ENCODE data around the gene MXRA8. TPM values are rescaled to one million over a fixed set of nuclear protein-coding genes. Genes with fewer than 3 reads are reported as not detected.
"Not testable (repeated sequence)": the region's sequence is repeated elsewhere in the genome, so short reads cannot be mapped to it uniquely, and the experiment has no call there.

MXRA8 gene, protein sequence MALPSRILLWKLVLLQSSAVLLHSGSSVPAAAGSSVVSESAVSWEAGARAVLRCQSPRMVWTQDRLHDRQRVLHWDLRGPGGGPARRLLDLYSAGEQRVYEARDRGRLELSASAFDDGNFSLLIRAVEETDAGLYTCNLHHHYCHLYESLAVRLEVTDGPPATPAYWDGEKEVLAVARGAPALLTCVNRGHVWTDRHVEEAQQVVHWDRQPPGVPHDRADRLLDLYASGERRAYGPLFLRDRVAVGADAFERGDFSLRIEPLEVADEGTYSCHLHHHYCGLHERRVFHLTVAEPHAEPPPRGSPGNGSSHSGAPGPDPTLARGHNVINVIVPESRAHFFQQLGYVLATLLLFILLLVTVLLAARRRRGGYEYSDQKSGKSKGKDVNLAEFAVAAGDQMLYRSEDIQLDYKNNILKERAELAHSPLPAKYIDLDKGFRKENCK
- 1 to 10 TPM; 1.6 to 3.0 TPM for total RNA-seq

DNA sequence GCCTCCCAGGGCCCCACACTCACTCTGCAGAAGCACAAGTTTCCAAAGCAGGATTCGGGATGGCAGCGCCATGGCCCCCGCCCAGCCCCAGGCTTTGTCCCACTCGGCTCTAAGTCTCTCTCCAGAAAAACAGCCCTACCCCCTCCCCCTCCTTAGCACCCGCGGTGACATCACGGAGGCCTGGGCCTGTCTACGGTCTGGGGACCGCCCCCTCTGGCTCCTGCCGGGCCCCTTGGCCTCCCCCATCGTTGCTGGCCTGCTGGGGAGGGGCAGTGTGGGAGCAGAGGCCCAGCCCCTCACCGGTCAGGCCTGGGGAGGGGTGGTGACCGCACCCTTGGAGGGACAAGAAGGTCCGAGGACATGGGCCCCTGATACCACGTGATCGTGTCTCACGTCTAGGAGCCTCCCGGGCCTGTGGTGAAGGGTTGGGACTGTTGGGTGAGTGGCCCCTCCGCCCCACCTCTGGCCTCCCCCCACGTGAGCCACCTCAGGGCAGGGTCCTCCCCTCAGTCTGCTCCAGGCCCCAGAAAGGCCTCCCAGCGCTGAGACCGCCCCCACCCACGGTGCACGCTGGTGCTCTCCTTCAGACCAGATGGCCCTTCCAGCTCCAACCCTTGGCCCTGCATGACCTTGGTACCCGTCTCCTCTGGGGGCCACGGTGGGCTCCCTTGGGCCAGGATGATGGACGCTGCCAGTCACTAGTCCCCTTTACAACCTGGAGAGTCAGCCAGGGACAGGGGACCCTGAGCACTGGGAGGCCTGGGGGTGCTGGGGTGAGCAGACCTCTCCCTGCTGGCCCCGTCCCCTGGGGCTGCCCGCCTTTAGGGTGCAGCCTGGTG lies at the start of gene MXRA8:
MXRA8 (minus strand) TSS at position 123 of the 839 bp plus-strand sequence; CDS start at position 72, 51 bp downstream.
- Mint-ChIP-seq H3K4me1 (ENCODE audit: low read depth) (peaks cover 14% of the 10 kb centered on the region), H3K9me3 (no peaks in the 10 kb centered on the region), H3K27me3 (ENCODE audit: low read depth) (no peaks in the 10 kb centered on the region), H3K36me3 (ENCODE audit: insufficient read depth in 2 of 2) (no peaks in the 10 kb centered on the region), H3K4me3 (peak within 1 kb of the TSS; percentile 16 to 59), H3K27ac (no peak within 1 kb of the TSS)
- no peak for DNase-seq
- ATAC-seq (replicated peaks in 1 of 2), result peak; percentile 49 to 54

DNA sequence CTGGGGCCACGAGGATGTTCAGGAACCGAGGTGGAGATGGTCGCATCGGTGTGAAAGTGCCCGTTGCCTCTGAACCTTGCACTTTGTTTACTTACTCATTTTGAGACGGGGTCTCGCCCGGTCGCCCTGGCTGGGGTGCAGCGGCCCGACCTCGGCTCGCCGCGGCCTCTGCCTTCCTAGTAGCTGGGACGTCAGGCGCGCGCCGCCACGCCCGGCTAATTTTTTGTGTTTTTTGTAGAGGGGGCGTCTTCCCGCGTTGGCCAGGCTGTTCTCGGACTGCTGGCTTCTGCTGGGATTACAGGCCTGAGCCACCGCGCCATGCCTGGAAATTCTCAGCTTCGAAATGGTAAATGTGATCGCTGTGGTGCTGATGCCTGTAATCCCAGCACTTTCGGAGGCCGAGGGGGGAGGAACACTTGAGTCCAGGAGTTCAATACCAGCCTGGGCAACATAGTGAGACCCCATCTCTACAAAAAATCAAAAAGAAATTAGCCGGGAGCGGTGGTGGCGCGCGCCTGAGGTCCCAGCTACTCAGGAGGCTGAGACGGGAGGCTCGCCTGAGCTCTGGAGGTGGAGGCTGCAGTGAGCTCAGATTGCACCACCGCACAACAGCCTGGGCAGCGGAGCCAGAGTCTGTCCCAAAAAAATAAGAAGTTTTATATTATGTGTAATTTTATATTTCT lies 49.4 kb upstream of the MXRA8 start:
- DNase-seq, result peak; percentile 28 to 41
- Mint-ChIP-seq H3K9me3 (no peaks in the 10 kb centered on the region), H3K27ac (peak overlapping the region; percentile 34), H3K4me1 (ENCODE audit: low read depth) (peaks cover 56% of the 10 kb centered on the region), H3K27me3 (ENCODE audit: low read depth) (no peaks in the 10 kb centered on the region), H3K4me3 (peak overlapping the region; percentile 90 to 95), H3K36me3 (ENCODE audit: insufficient read depth in 2 of 2) (peaks cover 4 to 23% of the 10 kb centered on the region in 2 donors)
- peak; percentile 22 to 29 for ATAC-seq (replicated peaks in 1 of 2)

DNA sequence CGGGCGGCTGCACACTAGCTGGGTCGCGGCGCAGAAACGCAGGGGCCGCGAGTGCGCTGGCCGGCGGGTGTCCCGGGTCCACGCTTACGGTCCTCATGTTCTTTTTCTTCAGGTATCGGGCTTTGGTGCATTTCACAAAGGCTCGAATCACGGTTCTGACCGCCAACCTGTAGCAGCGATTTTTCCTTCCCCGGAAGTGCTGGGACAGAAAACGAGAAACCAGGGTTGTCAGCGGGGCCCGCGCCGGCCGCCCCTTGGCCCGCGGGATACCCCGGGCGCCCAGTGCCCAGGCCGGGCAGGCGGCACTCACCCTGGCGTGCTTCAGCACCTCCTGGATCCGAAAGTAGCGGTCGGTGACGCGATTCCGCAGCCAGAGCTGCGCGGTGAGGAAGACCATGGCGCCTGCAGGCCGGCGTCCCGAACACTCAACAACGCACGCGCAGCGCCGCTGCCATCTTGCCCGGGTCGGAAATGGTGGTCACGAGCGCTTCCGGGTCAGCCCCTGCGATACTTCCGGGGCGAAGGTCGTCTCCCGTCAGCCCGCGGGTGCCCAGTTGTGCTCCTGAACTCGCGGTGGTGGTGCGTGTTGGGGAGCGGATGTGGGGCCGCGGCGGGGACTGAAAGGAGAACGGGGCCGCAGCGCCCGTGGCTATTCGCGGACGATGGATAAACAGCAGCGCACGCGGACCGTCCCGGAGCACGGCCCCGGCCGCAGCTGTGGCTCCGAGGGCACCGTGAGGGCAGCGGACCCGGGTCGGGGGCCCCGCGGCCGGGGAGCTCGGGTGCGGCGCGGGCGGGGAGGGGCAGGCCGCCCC lies 48.7 kb upstream of the MXRA8 start, which contains the start of gene MRPL20:
MRPL20 (minus strand) TSS at position 473 of the 815 bp plus-strand sequence; CDS start at position 397, 76 bp downstream.
- peaks cover 4 to 24% of the 10 kb centered on the region in 2 donors for H3K36me3 Mint-ChIP-seq (ENCODE audit: insufficient read depth in 2 of 2)
- H3K9me3 Mint-ChIP-seq, result no peaks in the 10 kb centered on the region
- DNase-seq, result peak; percentile 97
- peak within 1 kb of the TSS; percentile 90 to 95 for H3K4me3 Mint-ChIP-seq
- ATAC-seq (replicated peaks in 1 of 2), result peak; percentile 98
- H3K27me3 Mint-ChIP-seq (ENCODE audit: low read depth), result no peaks in the 10 kb centered on the region
- peaks cover 55% of the 10 kb centered on the region for H3K4me1 Mint-ChIP-seq (ENCODE audit: low read depth)
- H3K27ac Mint-ChIP-seq, result peak within 1 kb of the TSS; percentile 77

DNA sequence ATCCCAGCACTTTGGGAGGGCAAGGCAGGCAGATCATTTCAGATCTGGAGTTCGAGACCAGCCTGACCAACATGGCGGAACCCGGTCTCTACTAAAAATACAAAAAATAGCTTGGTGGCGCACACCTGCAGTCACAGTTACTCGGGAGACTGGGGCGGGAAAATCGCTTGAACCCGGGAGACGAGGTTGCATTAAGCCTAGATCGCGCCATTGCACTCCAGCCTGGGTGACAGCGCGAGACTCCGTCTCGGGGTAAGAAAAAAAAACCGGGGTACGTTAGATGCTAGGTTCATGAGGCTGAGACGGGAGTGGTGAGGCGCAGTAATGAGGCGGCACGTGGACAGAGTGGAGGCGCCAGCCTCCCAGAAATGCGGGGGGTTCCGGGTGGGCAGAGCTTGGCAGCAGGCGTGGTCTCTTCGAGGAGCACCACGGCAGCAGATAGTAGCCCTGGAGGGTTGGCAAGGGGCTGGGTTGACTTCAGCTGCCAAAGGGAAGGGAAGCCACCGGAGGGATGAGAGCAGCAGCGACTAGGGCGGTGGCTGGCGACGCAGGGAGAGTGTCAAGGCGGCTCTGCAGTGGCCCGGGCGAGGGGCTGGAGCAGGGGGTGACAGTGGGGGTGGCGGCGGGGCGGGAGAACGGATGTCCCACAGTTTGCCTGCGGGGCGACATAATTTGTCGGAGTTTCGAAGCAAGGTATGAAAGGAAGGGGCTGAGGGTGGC lies 47.9 kb upstream of the MXRA8 start:
- Mint-ChIP-seq H3K4me3 (peak overlapping the region; percentile 77 to 95), H3K27ac (peak overlapping the region; percentile 77), H3K36me3 (ENCODE audit: insufficient read depth in 2 of 2) (peaks cover 4 to 27% of the 10 kb centered on the region in 2 donors), H3K27me3 (ENCODE audit: low read depth) (no peaks in the 10 kb centered on the region), H3K4me1 (ENCODE audit: low read depth) (peaks cover 62% of the 10 kb centered on the region), H3K9me3 (no peaks in the 10 kb centered on the region)
- ATAC-seq (replicated peaks in 1 of 2) (no peak), DNase-seq (no peak)

DNA sequence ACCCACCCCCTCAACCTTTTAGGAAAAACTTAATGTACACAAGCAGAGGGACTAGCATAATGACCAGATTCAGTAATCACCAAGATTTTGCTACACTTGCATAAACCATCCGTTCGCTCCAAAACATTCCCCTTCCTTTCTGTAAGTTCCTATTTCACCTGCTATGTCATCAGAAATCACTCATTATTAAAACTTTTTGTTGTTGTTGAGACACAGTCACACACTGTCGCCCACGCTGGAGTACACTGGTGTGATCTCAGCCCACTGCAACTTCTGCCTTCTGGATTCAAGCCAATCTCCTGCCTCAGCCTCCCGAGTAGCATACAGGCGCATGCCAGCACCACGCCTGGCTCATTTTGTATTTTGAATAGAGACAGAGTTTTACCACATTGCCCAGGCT lies 45.3 kb upstream of the MXRA8 start:
- H3K27ac Mint-ChIP-seq, result peak overlapping the region; percentile 78
- no peak for ATAC-seq (replicated peaks in 1 of 2)
- peaks cover 12 to 30% of the 10 kb centered on the region in 2 donors for H3K36me3 Mint-ChIP-seq (ENCODE audit: insufficient read depth in 2 of 2)
- no peak for DNase-seq
- peaks cover 61% of the 10 kb centered on the region for H3K4me1 Mint-ChIP-seq (ENCODE audit: low read depth)
- H3K27me3 Mint-ChIP-seq (ENCODE audit: low read depth), result no peaks in the 10 kb centered on the region
- H3K9me3 Mint-ChIP-seq, result no peaks in the 10 kb centered on the region
- H3K4me3 Mint-ChIP-seq, result no peak overlapping the region

DNA sequence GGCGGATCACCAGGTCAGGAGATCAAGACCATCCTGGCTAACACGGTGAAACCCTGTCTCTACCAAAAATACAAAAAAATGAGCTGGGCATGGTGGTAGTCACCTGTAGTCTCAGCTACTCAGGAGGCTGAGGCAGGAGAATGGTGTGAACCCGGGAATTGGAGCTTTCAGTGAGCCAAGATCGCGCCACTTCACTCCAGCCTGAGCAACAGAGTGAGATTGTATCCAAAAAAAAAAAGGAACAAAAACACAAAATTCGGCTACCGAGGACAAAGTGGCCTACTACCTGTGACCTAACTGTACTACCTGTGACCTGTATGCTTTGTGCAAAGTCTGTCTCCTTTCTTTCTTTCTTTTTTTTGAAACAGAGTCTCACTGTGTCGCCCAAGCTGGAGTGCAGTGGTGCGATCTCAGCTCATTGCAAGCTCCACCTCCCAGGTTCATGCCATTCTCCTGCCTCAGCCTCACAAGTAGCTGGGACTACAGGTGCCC lies 44.6 kb upstream of the MXRA8 start:
- peaks cover 60% of the 10 kb centered on the region for H3K4me1 Mint-ChIP-seq (ENCODE audit: low read depth)
- not testable (repeated sequence) for ATAC-seq (replicated peaks in 1 of 2); H3K27me3 Mint-ChIP-seq (ENCODE audit: low read depth); H3K4me3 Mint-ChIP-seq; H3K9me3 Mint-ChIP-seq; DNase-seq
- peak overlapping the region; percentile 78 for H3K27ac Mint-ChIP-seq
- peaks cover 15 to 33% of the 10 kb centered on the region in 2 donors for H3K36me3 Mint-ChIP-seq (ENCODE audit: insufficient read depth in 2 of 2)

DNA sequence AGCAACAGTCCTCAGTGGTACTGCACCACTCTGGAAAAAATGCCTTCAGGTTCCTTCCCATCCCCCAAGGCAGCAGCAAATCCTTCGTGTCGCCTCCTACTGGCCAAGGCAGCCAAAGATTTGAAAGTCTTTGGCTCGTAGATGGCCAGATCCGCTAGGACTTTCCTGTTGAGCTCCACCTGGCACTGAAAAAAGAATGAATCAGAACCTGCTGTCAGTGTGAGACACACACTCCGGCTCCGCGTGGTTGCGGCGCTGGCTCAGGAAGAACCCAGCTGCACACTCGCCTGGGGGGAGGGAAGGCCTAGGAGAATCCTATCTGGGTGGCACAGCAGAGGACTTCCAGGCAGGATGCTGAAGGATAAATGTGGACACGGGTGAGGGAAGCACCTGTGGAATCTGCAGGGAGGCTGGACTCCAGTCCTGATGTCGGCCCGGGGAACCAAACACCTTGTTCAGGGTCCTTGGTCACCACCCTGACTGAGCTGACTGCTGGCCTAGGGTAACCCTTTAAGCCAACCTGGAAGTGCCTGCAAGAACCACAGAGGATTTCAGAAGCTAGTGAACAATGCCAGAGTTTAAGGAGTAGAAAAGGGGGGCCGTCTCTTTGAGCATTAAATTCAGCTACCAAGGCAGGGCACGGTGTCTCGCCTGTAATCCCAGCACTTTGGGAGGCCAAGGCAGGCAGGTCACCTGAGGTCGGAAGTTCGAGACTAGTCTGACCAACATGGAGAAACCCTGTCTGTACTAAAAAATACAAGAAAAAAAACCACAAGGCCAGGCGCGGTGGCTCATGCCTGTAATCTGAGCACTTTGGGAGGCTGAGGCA lies 43.9 kb upstream of the MXRA8 start:
- peak in 1 of 2 donors; percentile 47 for DNase-seq
- Mint-ChIP-seq H3K4me1 (ENCODE audit: low read depth) (peaks cover 67% of the 10 kb centered on the region), H3K27me3 (ENCODE audit: low read depth) (no peaks in the 10 kb centered on the region), H3K9me3 (no peaks in the 10 kb centered on the region), H3K4me3 (no peak overlapping the region), H3K36me3 (ENCODE audit: insufficient read depth in 2 of 2) (peaks cover 15 to 33% of the 10 kb centered on the region in 2 donors), H3K27ac (no peak overlapping the region)
- ATAC-seq (replicated peaks in 1 of 2), result no peak

DNA sequence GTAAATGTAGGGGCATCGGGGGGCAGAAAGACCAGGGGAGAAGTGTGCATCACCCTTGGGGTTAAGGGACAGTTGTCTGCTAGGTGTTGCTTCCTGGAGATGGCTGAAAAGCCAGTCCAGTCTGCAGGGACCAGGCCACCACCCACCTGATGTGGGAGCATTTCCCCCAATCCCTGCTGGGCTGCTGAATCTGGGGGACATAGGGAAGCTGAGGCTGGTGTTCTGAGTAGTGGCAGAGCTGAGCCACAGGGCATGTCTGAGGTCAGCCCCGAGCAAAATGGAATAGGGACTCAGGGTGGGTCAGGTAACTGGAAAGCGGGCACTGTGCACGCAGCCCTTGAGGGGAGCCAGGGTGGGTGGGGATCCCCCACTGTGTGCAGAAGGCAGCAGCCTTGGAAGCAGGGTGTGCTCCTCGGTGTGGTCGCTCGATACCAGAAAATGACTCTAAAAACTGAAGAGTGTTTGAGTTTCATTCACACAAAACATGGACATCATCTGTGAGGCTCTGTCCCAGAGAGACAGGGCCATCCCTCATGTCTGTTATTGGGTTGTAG lies 43.2 kb upstream of the MXRA8 start:
- Mint-ChIP-seq H3K4me3 (peak overlapping the region; percentile 92 to 97), H3K27me3 (ENCODE audit: low read depth) (no peaks in the 10 kb centered on the region), H3K9me3 (no peaks in the 10 kb centered on the region), H3K27ac (peak overlapping the region; percentile 91), H3K36me3 (ENCODE audit: insufficient read depth in 2 of 2) (peaks cover 15 to 31% of the 10 kb centered on the region in 2 donors), H3K4me1 (ENCODE audit: low read depth) (peaks cover 69% of the 10 kb centered on the region)
- no peak for ATAC-seq (replicated peaks in 1 of 2)
- DNase-seq, result no peak

DNA sequence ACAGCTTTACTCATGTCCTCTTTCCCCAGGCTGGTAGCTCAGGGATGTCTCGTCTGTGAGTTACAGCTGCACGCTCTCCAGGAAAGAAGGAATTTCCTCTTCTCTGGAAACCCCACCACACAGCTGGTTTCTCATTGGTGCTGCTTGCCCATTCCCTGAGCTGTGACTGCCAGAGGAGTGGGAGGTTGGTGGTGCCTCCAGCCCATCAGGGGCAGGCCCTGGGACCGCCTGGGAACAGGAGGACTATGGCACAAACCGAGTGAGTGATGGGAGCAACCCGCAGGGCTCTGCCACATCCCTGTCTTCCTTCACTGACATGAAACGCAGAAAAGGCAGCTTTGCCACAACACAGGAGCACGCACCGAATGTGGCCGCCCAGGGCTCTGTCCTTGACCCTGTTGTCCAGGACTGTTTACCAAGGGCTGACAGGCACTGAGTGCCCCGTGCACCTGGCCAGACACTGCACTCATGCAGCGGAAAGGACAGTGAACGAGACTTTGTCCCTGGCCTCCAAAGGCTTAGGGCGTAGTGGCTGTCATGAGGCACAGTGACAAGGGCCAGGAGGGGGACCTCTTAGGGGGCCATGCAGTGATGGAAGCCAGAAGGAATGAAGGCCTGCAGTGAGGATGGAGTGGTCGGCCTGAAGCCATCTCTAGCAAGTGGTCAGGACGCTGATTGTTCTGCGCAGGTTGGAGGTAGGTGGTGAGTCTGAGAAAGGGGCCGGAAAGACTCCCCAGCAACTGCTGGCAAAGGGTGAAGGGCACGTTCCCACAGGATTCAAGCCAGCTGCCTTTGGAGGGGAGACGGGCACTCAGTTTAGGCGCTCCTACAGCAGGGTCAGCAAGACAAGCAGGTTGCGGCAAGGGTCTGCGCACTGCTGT lies 42.5 kb upstream of the MXRA8 start:
- peaks cover 62% of the 10 kb centered on the region for H3K4me1 Mint-ChIP-seq (ENCODE audit: low read depth)
- H3K9me3 Mint-ChIP-seq, result no peaks in the 10 kb centered on the region
- H3K4me3 Mint-ChIP-seq, result peak overlapping the region; percentile 92 to 97
- H3K27ac Mint-ChIP-seq, result peak overlapping the region; percentile 91
- H3K36me3 Mint-ChIP-seq (ENCODE audit: insufficient read depth in 2 of 2), result peaks cover 15 to 27% of the 10 kb centered on the region in 2 donors
- H3K27me3 Mint-ChIP-seq (ENCODE audit: low read depth), result no peaks in the 10 kb centered on the region
- ATAC-seq (replicated peaks in 1 of 2) (no peak), DNase-seq (no peak)
